Prostate gland (tissue), 2 donors: Measurements from ENCODE around the gene BLOC1S3. TPM values are rescaled to one million over a fixed set of nuclear protein-coding genes. Genes with fewer than 3 reads are reported as not detected.
A peak's percentile ranks its signal among the peaks of the same experiment; 100 is the strongest.

Experiments used
- DNase-seq: peaks from one replicate; pipeline ENCODE4 v3.0.0-alpha.2; 2019; ENCODE audit warnings: low spot score
- H3K27ac ChIP-seq, 2 donors: fragments of 200-600 bp; sonication (generic); 2 replicates each; pipeline ENCODE4 v1.5.1; 2017 to 2019
- H3K27me3 ChIP-seq: fragments of 200-600 bp; sonication (generic); replicated peaks from 2 replicates; pipeline ENCODE4 v1.5.1; 2019; ENCODE audit not compliant: insufficient read depth
- H3K36me3 ChIP-seq, 2 donors: fragments of 200-600 bp; sonication (generic); 1 replicate in 1 of 2; 2 replicates in 1 of 2; pipeline versions ENCODE4 v1.5.1 to v1.8.1; 2017 to 2019
- H3K4me1 ChIP-seq: fragments of 200-600 bp; sonication (generic); replicated peaks from 2 replicates; pipeline ENCODE4 v1.5.1; 2019
- H3K4me3 ChIP-seq, 2 donors: fragments of 200-600 bp; sonication (generic); 2 replicates each; pipeline ENCODE4 v1.5.1; 2017 to 2019
- H3K9me3 ChIP-seq: fragments of 200-600 bp; sonication (generic); 2 replicates; pipeline ENCODE4 v1.5.1; 2017
- POLR2A ChIP-seq: fragments of 450-650 bp; IDR thresholded peaks from one replicate; pipeline ENCODE4 v1.6.1; 2016; ENCODE audit warnings: antibody characterized with exemption, mild to moderate bottlenecking
- POLR2AphosphoS5 ChIP-seq: sonication (generic); formaldehyde crosslinking; IDR thresholded peaks from one replicate; pipeline ENCODE4 v1.6.1; 2017; ENCODE audit warnings: antibody characterized with exemption
- WGBS: methylation state at CpG from one replicate; pipeline ENCODE4 v1.1.5; 2018; 5-methylcytosine and 5-hydroxymethylcytosine counted together
- intact Hi-C: fragments of 100-400 bp; cut with DNase I; formaldehyde crosslinking; loops from one replicate; pipeline ENCODE4 v1.14.2; 2022
- total RNA-seq, 2 donors: library from RNA; depleted of rRNA; stranded (reverse); fragments of >200 nt; gene quantifications; one replicate each; pipeline ENCODE4 v1.1.0, GENCODE V29; 2016
- TF ChIP-seq, protein P1 (sequence below), 4 experiments: fragments of 200-600 bp in 2 of 4; fragments of 450-650 bp in 2 of 4; sonication (generic) in 2 of 4; IDR thresholded peaks; 1 replicate in 3 of 4; 2 replicates in 1 of 4; pipeline ENCODE4 v1.5.1; 2016 to 2019; ENCODE audit warnings: antibody characterized with exemption in 4 of 4, mild to moderate bottlenecking in 2 of 4, moderate library complexity in 2 of 4

BLOC1S3 gene
- total RNA-seq, 2 donors from 2014 or later: 21.4 to 30.4 TPM

DNA sequence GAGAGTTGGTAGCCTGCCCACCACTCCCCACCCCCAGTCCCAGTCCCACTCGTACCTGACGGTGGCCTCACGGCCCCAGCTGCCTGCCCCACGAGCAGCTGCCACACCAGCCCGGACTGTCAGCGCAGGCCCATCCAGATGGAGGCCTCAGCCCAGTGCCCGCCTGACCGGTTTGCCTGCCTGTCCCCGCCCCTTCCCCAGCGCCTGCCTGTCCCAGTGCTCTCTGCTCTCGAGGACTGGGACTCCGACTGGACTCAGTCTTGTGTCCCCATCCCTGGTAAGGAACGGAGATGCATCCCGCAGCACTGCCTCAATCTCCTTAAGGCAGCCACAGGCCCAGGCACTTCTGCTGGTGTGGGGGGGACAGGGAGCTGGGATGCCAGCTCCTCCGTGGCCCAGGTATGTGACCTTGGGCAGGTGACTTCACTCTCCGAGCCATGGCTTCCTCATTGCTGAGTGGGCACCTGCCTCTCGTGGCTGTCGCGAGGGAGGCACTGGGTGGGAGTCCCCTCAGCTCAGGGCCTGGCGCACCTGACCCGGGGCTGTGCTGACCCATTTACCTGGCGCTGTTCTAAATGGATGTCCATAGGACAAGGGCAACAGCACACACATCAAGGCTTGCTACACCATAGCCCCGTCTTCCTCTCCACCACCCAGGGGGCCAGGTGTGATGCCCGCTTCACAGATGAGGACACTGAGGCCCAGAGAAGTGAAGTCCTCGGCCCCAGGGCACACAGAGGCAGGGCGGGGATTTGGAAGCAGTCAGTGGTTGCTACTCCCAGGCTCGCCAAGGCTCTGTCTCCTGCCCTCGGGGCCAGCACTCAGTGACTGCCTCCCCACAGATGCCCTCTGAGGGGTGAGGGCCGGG lies 17.5 kb upstream of the BLOC1S3 start, which contains the start of gene NKPD1:
TSS of gene NKPD1 (minus strand) at position 113 of the 868 bp plus-strand sequence. CDS start 832 bp downstream, outside the sequence.
- TF ChIP-seq, protein P1, sequence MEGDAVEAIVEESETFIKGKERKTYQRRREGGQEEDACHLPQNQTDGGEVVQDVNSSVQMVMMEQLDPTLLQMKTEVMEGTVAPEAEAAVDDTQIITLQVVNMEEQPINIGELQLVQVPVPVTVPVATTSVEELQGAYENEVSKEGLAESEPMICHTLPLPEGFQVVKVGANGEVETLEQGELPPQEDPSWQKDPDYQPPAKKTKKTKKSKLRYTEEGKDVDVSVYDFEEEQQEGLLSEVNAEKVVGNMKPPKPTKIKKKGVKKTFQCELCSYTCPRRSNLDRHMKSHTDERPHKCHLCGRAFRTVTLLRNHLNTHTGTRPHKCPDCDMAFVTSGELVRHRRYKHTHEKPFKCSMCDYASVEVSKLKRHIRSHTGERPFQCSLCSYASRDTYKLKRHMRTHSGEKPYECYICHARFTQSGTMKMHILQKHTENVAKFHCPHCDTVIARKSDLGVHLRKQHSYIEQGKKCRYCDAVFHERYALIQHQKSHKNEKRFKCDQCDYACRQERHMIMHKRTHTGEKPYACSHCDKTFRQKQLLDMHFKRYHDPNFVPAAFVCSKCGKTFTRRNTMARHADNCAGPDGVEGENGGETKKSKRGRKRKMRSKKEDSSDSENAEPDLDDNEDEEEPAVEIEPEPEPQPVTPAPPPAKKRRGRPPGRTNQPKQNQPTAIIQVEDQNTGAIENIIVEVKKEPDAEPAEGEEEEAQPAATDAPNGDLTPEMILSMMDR (IDR thresholded peaks at IDR 0.05): no peak
- TF ChIP-seq POLR2A: peak; percentile 7
- TF ChIP-seq POLR2AphosphoS5: peak; percentile 75
- Histone ChIP-seq H3K36me3 (no peaks in the 10 kb centered on the region), H3K27me3 (no peaks in the 10 kb centered on the region), H3K4me1 (peaks cover 23% of the 10 kb centered on the region), H3K27ac (peak within 1 kb of the TSS in 1 of 2 donors; percentile 47), H3K4me3 (no peak within 1 kb of the TSS), H3K9me3 (no peaks in the 10 kb centered on the region)
- 38% methylated on average over 28 of the region's 29 CpGs for WGBS
- intact Hi-C loops: no loop called here
- peak; percentile 84 for DNase-seq

GRCh38 chr19:45161738-45162607 lies 16.6 kb upstream of the BLOC1S3 start:
- no peaks in the 10 kb centered on the region for H3K9me3 ChIP-seq
- H3K27me3 ChIP-seq: no peaks in the 10 kb centered on the region
- peaks cover 23% of the 10 kb centered on the region for H3K4me1 ChIP-seq
- intact Hi-C loops: no loop called here
- 35% methylated on average over 32 of the region's 32 CpGs for WGBS
- no peak overlapping the region for H3K4me3 ChIP-seq
- DNase-seq: no peak
- no peaks in the 10 kb centered on the region for H3K36me3 ChIP-seq
- TF ChIP-seq POLR2A (no peak), POLR2AphosphoS5 (no peak)
- TF ChIP-seq, protein P1 (IDR thresholded peaks at IDR 0.05): peak in 2 of 4 experiments; percentile 51 to 58
- peak overlapping the region in 1 of 2 donors; percentile 48 for H3K27ac ChIP-seq

DNA sequence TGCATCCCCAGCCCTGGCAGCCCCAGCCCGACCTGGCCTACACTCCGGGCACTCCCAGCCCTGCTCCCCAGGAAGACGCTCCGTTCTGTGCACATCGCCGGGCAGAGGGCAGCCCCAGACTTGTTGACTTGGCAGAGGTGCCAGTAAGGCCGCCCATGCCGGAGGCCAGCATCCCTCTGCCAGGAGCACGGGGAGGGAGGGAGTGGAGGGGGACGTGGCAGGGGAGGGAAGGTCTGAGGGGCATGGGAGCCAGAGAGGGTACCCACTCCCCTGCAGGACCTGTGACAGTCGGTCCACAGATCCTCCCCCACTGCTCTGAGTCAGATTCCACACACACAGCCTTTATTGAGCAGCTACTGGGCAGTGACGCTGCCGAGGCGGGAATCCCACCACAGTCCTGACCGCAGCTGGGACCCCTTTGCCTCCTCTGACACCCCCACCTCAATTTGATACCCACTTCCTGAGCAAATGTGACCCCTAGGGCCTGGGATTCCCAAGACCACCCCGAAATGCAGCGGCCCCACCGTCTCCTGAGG lies 15.9 kb upstream of the BLOC1S3 start:
- TF ChIP-seq, protein P1 (IDR thresholded peaks at IDR 0.05): no peak
- TF ChIP-seq POLR2AphosphoS5 (peak; percentile 44), POLR2A (no peak)
- H3K4me3 ChIP-seq: no peak overlapping the region
- DNase-seq: peak; percentile 80
- WGBS: 40% methylated on average over 15 of the region's 18 CpGs
- H3K9me3 ChIP-seq: no peaks in the 10 kb centered on the region
- no peaks in the 10 kb centered on the region for H3K27me3 ChIP-seq
- intact Hi-C loops: no loop called here
- H3K36me3 ChIP-seq: no peaks in the 10 kb centered on the region
- H3K4me1 ChIP-seq: peaks cover 23% of the 10 kb centered on the region
- peak overlapping the region in 1 of 2 donors; percentile 48 for H3K27ac ChIP-seq

- WGBS: 80% methylated on average over 17 of the region's 17 CpGs
- H3K4me1 ChIP-seq: peaks cover 23% of the 10 kb centered on the region
- intact Hi-C loops: no loop called here
These were observed 15.4 kb upstream of the BLOC1S3 start for GRCh38 chr19:45163156-45163555.

More at GRCh38 chr19:45163156-45163555, 15.4 kb upstream of the BLOC1S3 start:
- Histone ChIP-seq H3K4me3 (no peak overlapping the region), H3K27ac (no peak overlapping the region), H3K9me3 (no peaks in the 10 kb centered on the region), H3K36me3 (no peaks in the 10 kb centered on the region), H3K27me3 (no peaks in the 10 kb centered on the region)
- TF ChIP-seq POLR2A (no peak), POLR2AphosphoS5 (no peak)
- TF ChIP-seq, protein P1 (IDR thresholded peaks at IDR 0.05): no peak
- no peak for DNase-seq
